GM10266 (cell line): ENCODE measurements around the gene CHAT.

ENCODE experiments used
- DNase-seq: peaks from one replicate; pipeline ENCODE4 v3.0.0; 2012; ENCODE audit errors: extremely low spot score
- TF ChIP-seq, protein P1 (sequence below): IDR thresholded peaks from 2 replicates; pipeline ENCODE4 v1.5.1; 2012; ENCODE audit warnings: mild to moderate bottlenecking, low read depth; ENCODE audit not compliant: control insufficient read depth, insufficient read depth; ENCODE audit errors: missing control alignments

Gene CHAT

DNA sequence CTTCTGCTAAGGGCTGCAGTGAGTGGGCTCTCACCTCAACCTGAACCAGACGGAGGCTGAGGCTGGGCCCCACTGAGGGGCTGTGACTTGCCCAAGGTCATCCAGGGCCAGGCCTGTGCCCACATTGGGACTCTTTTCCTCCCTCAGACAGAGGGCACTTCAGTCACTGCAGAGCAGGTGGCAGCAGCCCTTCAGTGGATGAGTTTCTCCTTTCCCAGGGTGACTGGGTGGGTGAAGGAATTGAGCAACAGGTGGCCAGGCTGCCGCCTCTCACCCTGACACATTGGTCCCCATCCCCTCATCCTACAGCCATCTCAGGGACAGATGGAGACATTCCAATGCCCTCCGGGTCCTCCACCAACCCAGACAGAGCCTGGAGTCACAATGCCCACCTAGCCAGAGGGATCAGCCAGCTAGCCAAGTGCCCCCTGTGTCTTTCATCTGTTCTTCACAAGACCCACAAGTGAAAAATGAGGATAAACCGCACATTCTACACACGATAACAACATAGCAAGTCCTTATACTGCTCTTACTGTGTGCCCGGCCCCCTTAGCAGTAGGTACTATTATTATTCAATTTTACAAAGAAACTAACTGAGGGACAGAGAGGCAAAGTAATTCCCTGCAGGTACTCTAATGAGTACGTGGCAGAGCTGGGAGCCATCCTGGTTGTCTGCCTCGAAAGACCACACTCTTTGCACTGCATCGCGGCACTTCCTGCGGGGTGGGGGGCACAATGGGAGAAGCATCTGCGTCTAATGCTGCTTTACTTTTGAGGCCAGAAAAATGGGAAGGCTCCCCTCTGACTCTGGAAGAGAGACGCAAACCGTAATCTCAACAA is 5.5 kb upstream of the CHAT start:
- no peak for DNase-seq
- TF ChIP-seq, protein P1, sequence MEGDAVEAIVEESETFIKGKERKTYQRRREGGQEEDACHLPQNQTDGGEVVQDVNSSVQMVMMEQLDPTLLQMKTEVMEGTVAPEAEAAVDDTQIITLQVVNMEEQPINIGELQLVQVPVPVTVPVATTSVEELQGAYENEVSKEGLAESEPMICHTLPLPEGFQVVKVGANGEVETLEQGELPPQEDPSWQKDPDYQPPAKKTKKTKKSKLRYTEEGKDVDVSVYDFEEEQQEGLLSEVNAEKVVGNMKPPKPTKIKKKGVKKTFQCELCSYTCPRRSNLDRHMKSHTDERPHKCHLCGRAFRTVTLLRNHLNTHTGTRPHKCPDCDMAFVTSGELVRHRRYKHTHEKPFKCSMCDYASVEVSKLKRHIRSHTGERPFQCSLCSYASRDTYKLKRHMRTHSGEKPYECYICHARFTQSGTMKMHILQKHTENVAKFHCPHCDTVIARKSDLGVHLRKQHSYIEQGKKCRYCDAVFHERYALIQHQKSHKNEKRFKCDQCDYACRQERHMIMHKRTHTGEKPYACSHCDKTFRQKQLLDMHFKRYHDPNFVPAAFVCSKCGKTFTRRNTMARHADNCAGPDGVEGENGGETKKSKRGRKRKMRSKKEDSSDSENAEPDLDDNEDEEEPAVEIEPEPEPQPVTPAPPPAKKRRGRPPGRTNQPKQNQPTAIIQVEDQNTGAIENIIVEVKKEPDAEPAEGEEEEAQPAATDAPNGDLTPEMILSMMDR, result no peak

DNA sequence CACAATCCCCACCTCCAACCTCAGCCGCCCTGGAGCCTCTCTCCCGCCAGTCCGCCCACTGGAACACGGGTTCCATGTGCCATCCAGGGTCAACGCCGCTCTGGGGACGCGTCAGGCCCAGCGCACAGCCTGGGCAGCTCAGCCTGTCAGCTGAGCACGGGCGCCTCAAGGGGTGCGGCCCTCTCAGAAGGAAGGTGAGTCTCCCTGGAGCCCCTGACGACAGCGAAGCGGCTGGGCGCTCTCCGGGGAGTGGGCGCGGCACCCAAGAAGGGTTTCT is 4.9 kb upstream of the CHAT start:
- no peak for DNase-seq
- TF ChIP-seq, protein P1, result no peak

DNA sequence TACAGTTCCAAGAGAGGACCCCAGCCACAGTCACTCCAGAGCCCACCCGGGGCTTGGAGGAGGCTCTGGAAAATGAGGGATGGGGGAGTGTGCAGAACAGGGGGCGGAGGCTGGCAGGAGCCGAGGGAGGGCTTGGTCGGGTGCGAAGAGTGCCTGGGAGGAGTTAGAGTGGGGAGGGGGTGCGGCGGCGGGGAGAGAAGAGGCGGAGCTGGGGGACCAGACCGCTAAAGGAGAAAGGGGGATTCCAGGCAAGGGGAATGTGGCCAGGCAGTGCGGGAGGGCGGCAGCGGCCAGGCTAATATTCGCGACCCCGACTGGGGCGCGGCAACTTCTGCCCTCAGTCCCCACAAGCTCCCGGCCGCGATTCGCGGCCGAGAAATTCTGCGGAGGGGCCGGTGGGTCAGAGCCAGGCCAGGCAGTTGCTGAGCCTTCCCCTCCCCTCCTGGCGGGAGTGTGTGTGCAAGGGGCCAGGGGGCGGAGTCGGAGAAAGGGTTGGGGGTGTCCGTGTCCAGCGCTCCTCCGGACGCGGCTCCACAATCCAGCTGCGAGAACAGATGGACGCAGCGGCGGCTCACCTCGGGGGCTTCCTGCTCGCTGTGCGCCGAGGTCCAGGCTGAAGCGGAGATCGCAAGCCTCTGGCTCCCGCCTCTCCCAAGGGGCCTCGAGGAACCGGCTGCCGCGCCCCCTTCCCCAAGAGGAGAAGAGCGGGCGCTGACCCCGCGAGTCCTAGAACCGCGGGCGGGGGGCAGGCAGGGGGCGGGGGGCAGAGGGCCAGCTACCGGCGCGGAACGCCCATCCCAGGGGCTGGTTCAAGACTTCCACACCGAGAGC is 4.3 kb upstream of the CHAT start:
- TF ChIP-seq, protein P1, result no peak
- DNase-seq, result no peak

DNA sequence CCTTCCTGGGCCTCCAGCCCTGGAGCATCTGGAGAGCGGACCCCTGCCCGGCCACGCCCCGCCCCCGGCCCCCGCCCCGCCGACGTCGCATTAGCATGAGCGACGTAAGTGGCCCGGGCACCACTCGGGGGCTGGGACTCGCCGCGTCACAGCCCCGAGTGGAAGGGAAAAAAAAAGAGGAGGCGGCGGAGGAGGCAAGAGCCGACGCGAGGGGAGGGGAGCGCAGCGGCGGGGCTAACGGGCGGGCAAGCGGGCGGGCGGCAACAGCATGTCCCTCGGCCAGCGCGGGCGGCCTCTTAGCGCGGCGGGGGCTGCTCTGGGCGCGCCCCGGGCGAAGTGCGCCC is 3.8 kb upstream of the CHAT start, which contains the start of gene SLC18A3:
TSS of gene SLC18A3 (plus strand) at position 197 of the 344 bp plus-strand sequence. CDS start 431 bp downstream, outside the sequence.
- DNase-seq, result no peak
- TF ChIP-seq, protein P1, result no peak

DNA sequence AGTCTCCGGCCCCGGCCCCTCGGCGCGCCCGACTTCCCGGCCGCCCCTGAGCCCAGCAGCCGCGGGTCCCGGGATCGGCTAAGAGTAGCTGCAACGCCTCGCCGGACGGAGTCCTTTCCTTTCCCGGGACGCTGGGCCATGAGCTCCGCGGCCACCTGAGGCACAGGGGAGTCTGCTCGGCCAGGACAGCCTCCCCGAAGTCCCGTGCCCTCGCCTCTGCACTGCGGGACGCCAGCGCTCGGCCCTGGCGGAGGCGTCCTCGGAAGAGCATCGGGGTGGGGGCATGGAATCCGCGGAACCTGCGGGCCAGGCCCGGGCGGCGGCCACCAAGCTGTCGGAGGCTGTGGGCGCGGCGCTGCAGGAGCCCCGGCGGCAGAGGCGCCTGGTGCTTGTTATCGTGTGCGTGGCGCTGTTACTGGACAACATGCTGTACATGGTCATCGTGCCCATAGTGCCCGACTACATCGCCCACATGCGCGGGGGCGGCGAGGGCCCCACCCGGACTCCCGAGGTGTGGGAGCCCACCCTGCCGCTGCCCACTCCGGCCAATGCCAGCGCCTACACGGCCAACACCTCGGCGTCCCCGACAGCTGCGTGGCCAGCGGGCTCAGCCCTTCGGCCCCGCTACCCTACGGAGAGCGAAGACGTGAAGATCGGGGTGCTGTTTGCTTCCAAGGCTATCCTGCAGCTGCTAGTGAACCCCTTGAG is 3.2 kb upstream of the CHAT start:
- DNase-seq, result peak; percentile 34
- TF ChIP-seq, protein P1, result no peak

DNA sequence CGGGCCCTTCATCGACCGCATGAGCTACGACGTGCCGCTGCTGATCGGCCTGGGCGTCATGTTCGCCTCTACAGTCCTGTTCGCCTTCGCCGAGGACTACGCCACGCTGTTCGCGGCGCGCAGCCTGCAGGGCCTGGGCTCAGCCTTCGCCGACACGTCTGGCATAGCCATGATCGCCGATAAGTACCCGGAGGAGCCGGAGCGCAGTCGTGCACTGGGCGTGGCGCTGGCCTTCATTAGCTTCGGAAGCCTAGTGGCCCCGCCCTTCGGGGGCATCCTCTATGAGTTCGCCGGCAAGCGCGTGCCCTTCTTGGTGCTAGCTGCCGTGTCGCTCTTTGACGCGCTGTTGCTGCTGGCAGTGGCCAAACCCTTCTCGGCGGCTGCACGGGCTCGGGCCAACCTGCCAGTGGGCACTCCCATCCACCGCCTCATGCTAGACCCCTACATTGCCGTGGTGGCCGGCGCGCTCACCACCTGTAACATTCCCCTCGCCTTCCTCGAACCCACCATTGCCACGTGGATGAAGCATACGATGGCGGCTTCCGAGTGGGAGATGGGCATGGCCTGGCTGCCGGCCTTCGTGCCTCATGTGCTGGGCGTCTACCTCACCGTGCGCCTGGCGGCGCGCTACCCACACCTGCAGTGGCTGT is 2.5 kb upstream of the CHAT start:
- TF ChIP-seq, protein P1, result no peak
- no peak for DNase-seq
